Upper lobe of right lung (tissue), 1 donor: ENCODE data around the gene TGM2. TPM values are rescaled to one million over a fixed set of nuclear protein-coding genes. Genes with fewer than 3 reads are reported as not detected.

ENCODE experiments used
- ATAC-seq: fragments of 200-7000 bp; cut with Tn5 transposase; one replicate; pipeline ENCODE4 v1.9.1; 2020; ENCODE audit warnings: mild to moderate bottlenecking, moderate library complexity
- DNase-seq: peaks from one replicate; pipeline ENCODE4 v3.0.0-alpha.2; 2020
- H3K27ac ChIP-seq: fragments of 200-600 bp; one replicate; pipeline ENCODE4 v1.8.0; 2022
- H3K27me3 ChIP-seq: fragments of 200-600 bp; one replicate; pipeline ENCODE4 v1.8.0; 2022; ENCODE audit warnings: mild to moderate bottlenecking
- H3K36me3 ChIP-seq: fragments of 200-600 bp; one replicate; pipeline ENCODE4 v1.8.0; 2022
- H3K4me1 ChIP-seq: fragments of 200-600 bp; one replicate; pipeline ENCODE4 v1.8.0; 2022
- H3K4me3 ChIP-seq: fragments of 200-600 bp; one replicate; pipeline ENCODE4 v1.8.0; 2022; ENCODE audit warnings: mild to moderate bottlenecking
- H3K9me3 ChIP-seq: fragments of 200-600 bp; one replicate; pipeline ENCODE4 v1.8.0; 2022
- CTCF ChIP-seq: fragments of 200-600 bp; IDR thresholded peaks from one replicate; pipeline ENCODE4 v1.8.0; 2022; ENCODE audit warnings: antibody characterized with exemption
- intact Hi-C: fragments of 100-400 bp; cut with DNase I; formaldehyde crosslinking; loops from one replicate; pipeline ENCODE4 v1.11.0; 2022
- total RNA-seq: library from RNA; stranded (reverse); fragmentation: NEBNext Ultra II Directional; extraction: Animal tissue kit (Norgen Biotek cat#: 25700); gene quantifications from one replicate; pipeline ENCODE4 v1.2.1, GENCODE V29; 2021
- donor health status: DM: no; HTN: yes; CAD: no; lungs with severe emphysema.

Gene TGM2
- total RNA-seq, 1 donor from 2014 or later, result 562 TPM

GRCh38 chr20:38081575-38081974, 83.5 kb downstream of the TGM2 start:
- no peak overlapping the region for H3K27ac ChIP-seq
- H3K27me3 ChIP-seq, result no peaks in the 10 kb centered on the region
- intact Hi-C loops, result no loop called here
- peaks cover 20% of the 10 kb centered on the region for H3K4me1 ChIP-seq
- ATAC-seq (no peak), DNase-seq (no peak)
- H3K9me3 ChIP-seq, result no peaks in the 10 kb centered on the region
- peaks cover 47% of the 10 kb centered on the region for H3K36me3 ChIP-seq
- no peak for TF ChIP-seq CTCF
- no peak overlapping the region for H3K4me3 ChIP-seq

- H3K27me3 ChIP-seq, result no peaks in the 10 kb centered on the region
- ATAC-seq (no peak), DNase-seq (no peak)
- no peak for TF ChIP-seq CTCF
- H3K27ac ChIP-seq, result no peak overlapping the region
- H3K4me3 ChIP-seq, result no peak overlapping the region
- no peaks in the 10 kb centered on the region for H3K9me3 ChIP-seq
- intact Hi-C loops, result loop anchor here (5.0 to 10.0 kb wide), 2 partner anchors 45 to 83 kb away; no protein-coding TSS in a partner anchor
- peaks cover 37% of the 10 kb centered on the region for H3K36me3 ChIP-seq
- H3K4me1 ChIP-seq, result peaks cover 29% of the 10 kb centered on the region
These were observed 85.7 kb downstream of the TGM2 start for GRCh38 chr20:38079353-38079752.

GRCh38 chr20:38078084-38078483, 87.0 kb downstream of the TGM2 start:
- DNase-seq (no peak), ATAC-seq (no peak)
- Histone ChIP-seq H3K27me3 (no peaks in the 10 kb centered on the region), H3K9me3 (no peaks in the 10 kb centered on the region), H3K4me3 (no peak overlapping the region), H3K4me1 (peaks cover 29% of the 10 kb centered on the region), H3K27ac (no peak overlapping the region), H3K36me3 (peaks cover 27% of the 10 kb centered on the region)
- no peak for TF ChIP-seq CTCF
- intact Hi-C loops, result loop anchor here (5.0 to 10.0 kb wide), 2 partner anchors 47 to 84 kb away; no protein-coding TSS in a partner anchor

Other genes starting within 250 kb of the TGM2 start
- 16.3 TPM for gene TTI1, start 131.8 kb downstream of the TGM2 start, total RNA-seq
- 33.1 TPM for gene RPRD1B, start 131.5 kb downstream of the TGM2 start, total RNA-seq
- 2.3 TPM for gene KIAA1755, start 95.5 kb upstream of the TGM2 start, total RNA-seq
- gene BPI, start 138.9 kb upstream of the TGM2 start, total RNA-seq, result not detected
- gene LBP, start 181.2 kb upstream of the TGM2 start, total RNA-seq, result 0.26 TPM